ENCODE data around the gene UBA1.
"Not testable (repeated sequence)": the region's sequence is repeated elsewhere in the genome, so short reads cannot be mapped to it uniquely, and the experiment has no call there.

UBA1 gene

DNA sequence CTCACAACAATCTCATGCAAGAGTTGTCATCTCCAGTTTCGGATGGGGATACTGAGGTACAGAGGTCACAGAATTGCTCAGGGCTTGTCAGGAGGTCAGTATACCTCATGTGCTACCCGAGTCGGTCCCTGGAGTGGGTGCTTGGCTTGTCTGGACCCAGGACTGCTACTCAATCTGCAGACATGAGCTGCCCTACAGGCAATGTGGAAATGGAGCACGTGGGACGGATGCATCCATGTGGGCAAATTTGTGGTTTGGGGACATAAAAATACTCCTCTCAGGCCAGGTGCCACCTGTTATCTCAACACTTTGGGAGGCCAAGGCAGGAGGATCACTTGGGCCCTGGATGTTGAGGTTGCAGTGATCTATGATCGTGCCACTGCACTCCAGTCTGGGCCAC, 54.9 kb downstream of the UBA1 start:
- H3K4me3 ChIP-seq (ENCODE audit: insufficient read depth, low read depth, low read length, poor library complexity, severe bottlenecking): no peak overlapping the region
- no peaks in the 10 kb centered on the region for H3K27me3 ChIP-seq (replicated peaks; ENCODE audit: control insufficient read depth, insufficient read depth, low read length, poor library complexity, severe bottlenecking)
- peaks cover 4% of the 10 kb centered on the region for H3K36me3 ChIP-seq (ENCODE audit: control insufficient read depth, insufficient read depth, low read length)
- H3K9me3 ChIP-seq (ENCODE audit: control insufficient read depth, low read length): no peaks in the 10 kb centered on the region
- no peaks in the 10 kb centered on the region for H3K4me1 ChIP-seq (ENCODE audit: control insufficient read depth, insufficient read depth, low read length, poor library complexity, severe bottlenecking)
- no peak overlapping the region for H3K27ac ChIP-seq (ENCODE audit: insufficient read depth, low read length, poor library complexity, severe bottlenecking)
- no peak for DNase-seq

GRCh38 chrX:47250017-47250347, 56.4 kb downstream of the UBA1 start:
- Histone ChIP-seq H3K9me3 (ENCODE audit: control insufficient read depth, low read length) (no peaks in the 10 kb centered on the region), H3K4me3 (ENCODE audit: insufficient read depth, low read depth, low read length, poor library complexity, severe bottlenecking) (no peak overlapping the region), H3K36me3 (ENCODE audit: control insufficient read depth, insufficient read depth, low read length) (no peaks in the 10 kb centered on the region), H3K27me3 (replicated peaks; ENCODE audit: control insufficient read depth, insufficient read depth, low read length, poor library complexity, severe bottlenecking) (no peaks in the 10 kb centered on the region), H3K27ac (ENCODE audit: insufficient read depth, low read length, poor library complexity, severe bottlenecking) (no peak overlapping the region), H3K4me1 (ENCODE audit: control insufficient read depth, insufficient read depth, low read length, poor library complexity, severe bottlenecking) (no peaks in the 10 kb centered on the region)
- DNase-seq: no peak

DNA sequence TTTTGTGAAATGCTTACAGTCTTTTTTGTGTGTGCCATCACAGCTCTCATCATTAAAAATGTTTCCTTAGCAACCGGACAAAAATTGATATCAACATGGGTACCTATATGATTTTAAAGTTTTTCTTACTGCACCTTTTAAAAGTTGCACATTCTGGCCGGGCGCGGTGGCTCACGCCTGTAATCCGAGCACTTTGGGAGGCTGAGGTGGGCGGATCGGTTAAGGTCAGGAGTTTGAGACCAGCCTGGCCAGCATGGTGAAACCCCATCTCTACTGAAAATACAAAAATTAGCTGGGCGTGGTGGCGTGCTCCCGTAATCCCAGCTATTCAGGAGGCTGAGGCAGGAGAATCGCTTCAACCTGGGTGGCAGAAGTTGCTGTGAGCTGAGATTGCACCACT, 64.0 kb downstream of the UBA1 start:
- H3K4me3 ChIP-seq (ENCODE audit: insufficient read depth, low read depth, low read length, poor library complexity, severe bottlenecking); H3K27me3 ChIP-seq (replicated peaks; ENCODE audit: control insufficient read depth, insufficient read depth, low read length, poor library complexity, severe bottlenecking); H3K36me3 ChIP-seq (ENCODE audit: control insufficient read depth, insufficient read depth, low read length); H3K27ac ChIP-seq (ENCODE audit: insufficient read depth, low read length, poor library complexity, severe bottlenecking); DNase-seq; H3K9me3 ChIP-seq (ENCODE audit: control insufficient read depth, low read length); H3K4me1 ChIP-seq (ENCODE audit: control insufficient read depth, insufficient read depth, low read length, poor library complexity, severe bottlenecking): not testable (repeated sequence)
